ENCODE results near the gene STIMATE. TPM values are rescaled to one million over a fixed set of nuclear protein-coding genes. Genes with fewer than 3 reads are reported as not detected.

The STIMATE gene
- total RNA-seq, 3 donors from 2014 or later (not counting 1 experiment from before 2014, with no cell fraction given), result 24.6 to 35.0 (median 33.1) TPM

DNA sequence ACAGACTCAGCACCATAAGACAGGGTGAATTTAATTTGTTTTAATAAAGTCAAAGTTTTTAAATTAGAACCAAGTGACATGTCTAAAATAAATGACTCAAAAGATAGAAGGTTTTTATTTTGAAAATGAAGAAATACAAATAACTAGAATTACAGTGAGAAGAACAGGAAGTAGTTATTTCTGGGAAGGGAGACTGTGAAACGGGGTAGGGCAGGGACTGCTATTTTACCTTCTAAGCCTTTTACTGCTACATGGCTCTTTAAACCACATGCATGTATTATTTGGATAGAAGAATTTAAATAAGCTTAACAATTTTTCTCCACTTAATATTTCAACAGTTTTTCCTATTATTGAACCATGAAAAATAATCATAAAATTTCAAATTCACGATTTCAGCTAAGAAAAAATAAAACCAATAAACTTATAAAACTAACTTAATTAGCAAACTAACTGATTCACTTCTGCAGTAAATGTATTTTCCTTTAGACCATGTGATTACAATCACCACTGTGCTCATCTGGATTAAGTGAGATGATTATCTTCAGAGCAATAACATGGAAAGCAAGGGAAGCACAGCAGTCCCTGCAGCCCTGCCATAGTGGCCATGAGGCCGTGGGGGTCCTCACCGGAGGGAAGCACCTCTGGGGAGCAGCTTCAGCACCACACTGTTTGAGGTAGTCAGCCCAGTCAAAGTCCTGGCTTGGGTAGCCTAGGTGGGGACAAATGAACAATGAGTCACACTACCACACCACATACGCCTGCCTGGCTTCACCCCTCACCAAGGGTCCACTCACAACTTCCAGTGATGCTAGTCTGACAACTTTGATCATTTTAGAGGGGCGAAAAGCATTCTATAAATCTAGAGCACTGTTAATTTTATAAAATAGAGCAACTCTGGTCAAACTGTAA lies 28.3 kb upstream of the STIMATE start:
- Histone ChIP-seq H3K4me1 (ENCODE audit: control insufficient read depth, insufficient read depth, low read length) (no peaks in the 10 kb centered on the region), H3K4me3 (ENCODE audit: low read length) (no peak overlapping the region), H3K36me3 (ENCODE audit: control insufficient read depth, insufficient read depth, low read length) (peaks cover 21% of the 10 kb centered on the region), H3K9me3 (ENCODE audit: control insufficient read depth, insufficient read depth, low read length) (no peaks in the 10 kb centered on the region), H3K27me3 (ENCODE audit: control insufficient read depth, insufficient read depth, low read length) (no peaks in the 10 kb centered on the region), H3K27ac (ENCODE audit: low read length) (no peak overlapping the region)
- TF ChIP-seq, protein P1, sequence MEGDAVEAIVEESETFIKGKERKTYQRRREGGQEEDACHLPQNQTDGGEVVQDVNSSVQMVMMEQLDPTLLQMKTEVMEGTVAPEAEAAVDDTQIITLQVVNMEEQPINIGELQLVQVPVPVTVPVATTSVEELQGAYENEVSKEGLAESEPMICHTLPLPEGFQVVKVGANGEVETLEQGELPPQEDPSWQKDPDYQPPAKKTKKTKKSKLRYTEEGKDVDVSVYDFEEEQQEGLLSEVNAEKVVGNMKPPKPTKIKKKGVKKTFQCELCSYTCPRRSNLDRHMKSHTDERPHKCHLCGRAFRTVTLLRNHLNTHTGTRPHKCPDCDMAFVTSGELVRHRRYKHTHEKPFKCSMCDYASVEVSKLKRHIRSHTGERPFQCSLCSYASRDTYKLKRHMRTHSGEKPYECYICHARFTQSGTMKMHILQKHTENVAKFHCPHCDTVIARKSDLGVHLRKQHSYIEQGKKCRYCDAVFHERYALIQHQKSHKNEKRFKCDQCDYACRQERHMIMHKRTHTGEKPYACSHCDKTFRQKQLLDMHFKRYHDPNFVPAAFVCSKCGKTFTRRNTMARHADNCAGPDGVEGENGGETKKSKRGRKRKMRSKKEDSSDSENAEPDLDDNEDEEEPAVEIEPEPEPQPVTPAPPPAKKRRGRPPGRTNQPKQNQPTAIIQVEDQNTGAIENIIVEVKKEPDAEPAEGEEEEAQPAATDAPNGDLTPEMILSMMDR (IDR thresholded peaks at IDR 0.05), result no peak
- Mint-ChIP-seq H3K27ac (no peak overlapping the region), H3K4me1 (peaks cover 0 to 6% of the 10 kb centered on the region in 2 donors), H3K4me3 (no peak overlapping the region), H3K27me3 (ENCODE audit: low read depth in 2 of 2) (no peaks in the 10 kb centered on the region), H3K9me3 (no peaks in the 10 kb centered on the region), H3K36me3 (peaks cover 12% of the 10 kb centered on the region)
- ATAC-seq, result no peak
- intact Hi-C loops (cut with micrococcal nuclease), result no loop called here
- no peak for DNase-seq
- WGBS (ENCODE audit: insufficient coverage), result 81% methylated on average over 5 of the region's 6 CpGs

GRCh38 chr3:52923963-52924362 lies 26.6 kb upstream of the STIMATE start:
- Histone ChIP-seq H3K4me3 (ENCODE audit: low read length) (no peak overlapping the region), H3K4me1 (ENCODE audit: control insufficient read depth, insufficient read depth, low read length) (no peaks in the 10 kb centered on the region), H3K27ac (ENCODE audit: low read length) (no peak overlapping the region), H3K27me3 (ENCODE audit: control insufficient read depth, insufficient read depth, low read length) (no peaks in the 10 kb centered on the region), H3K36me3 (ENCODE audit: control insufficient read depth, insufficient read depth, low read length) (peaks cover 35% of the 10 kb centered on the region), H3K9me3 (ENCODE audit: control insufficient read depth, insufficient read depth, low read length) (no peaks in the 10 kb centered on the region)
- no peak for DNase-seq
- peaks cover 21% of the 10 kb centered on the region for H3K36me3 Mint-ChIP-seq
- no peak for ATAC-seq
- no peak overlapping the region for H3K4me3 Mint-ChIP-seq
- intact Hi-C loops (cut with micrococcal nuclease), result no loop called here
- H3K27ac Mint-ChIP-seq, result peak overlapping the region in 1 of 2 donors; percentile 44
- no peaks in the 10 kb centered on the region for H3K9me3 Mint-ChIP-seq
- TF ChIP-seq, protein P1 (IDR thresholded peaks at IDR 0.05), result no peak
- H3K27me3 Mint-ChIP-seq (ENCODE audit: low read depth in 2 of 2), result no peaks in the 10 kb centered on the region
- peaks cover 0 to 6% of the 10 kb centered on the region in 2 donors for H3K4me1 Mint-ChIP-seq
- 100% methylated on average over 1 of the region's 2 CpGs for WGBS (ENCODE audit: insufficient coverage)

DNA sequence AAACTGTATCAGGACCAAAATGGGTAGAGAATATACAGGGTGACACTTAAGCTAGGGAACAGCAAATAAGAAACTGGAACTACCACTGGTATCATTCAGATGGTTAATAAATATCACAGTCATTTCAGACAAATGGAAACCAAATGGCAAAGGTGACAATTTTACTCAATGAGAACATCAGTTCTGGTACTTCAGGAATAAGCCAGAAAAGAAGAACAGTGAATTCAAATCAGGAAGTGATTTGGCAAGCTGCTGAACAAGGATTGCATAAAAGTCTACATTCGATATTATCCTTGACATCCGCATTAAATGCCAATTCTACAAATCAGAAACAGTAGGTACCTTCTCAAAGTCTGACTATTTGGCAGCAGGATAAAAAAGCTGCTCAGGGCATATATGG lies 23.5 kb upstream of the STIMATE start:
- H3K27me3 ChIP-seq (ENCODE audit: control insufficient read depth, insufficient read depth, low read length), result no peaks in the 10 kb centered on the region
- WGBS (ENCODE audit: insufficient coverage), result 96% methylated on average over 2 of the region's 2 CpGs
- ATAC-seq (no peak), DNase-seq (no peak)
- H3K36me3 ChIP-seq (ENCODE audit: control insufficient read depth, insufficient read depth, low read length), result peaks cover 42% of the 10 kb centered on the region
- no peaks in the 10 kb centered on the region for H3K9me3 Mint-ChIP-seq
- TF ChIP-seq, protein P1 (IDR thresholded peaks at IDR 0.05), result no peak
- H3K27ac ChIP-seq (ENCODE audit: low read length), result no peak overlapping the region
- no peaks in the 10 kb centered on the region for H3K4me1 ChIP-seq (ENCODE audit: control insufficient read depth, insufficient read depth, low read length)
- H3K4me1 Mint-ChIP-seq, result no peaks in the 10 kb centered on the region
- no peaks in the 10 kb centered on the region for H3K9me3 ChIP-seq (ENCODE audit: control insufficient read depth, insufficient read depth, low read length)
- peaks cover 21% of the 10 kb centered on the region for H3K36me3 Mint-ChIP-seq
- no peaks in the 10 kb centered on the region for H3K27me3 Mint-ChIP-seq (ENCODE audit: low read depth in 2 of 2)
- no peak overlapping the region for H3K4me3 ChIP-seq (ENCODE audit: low read length)
- H3K4me3 Mint-ChIP-seq, result no peak overlapping the region
- H3K27ac Mint-ChIP-seq, result no peak overlapping the region
- intact Hi-C loops (cut with micrococcal nuclease), result no loop called here

Data from natural killer cell (primary cell).